Choroid plexus epithelial cell (primary cell): Measurements from ENCODE around the gene UBASH3B.

Experiments used
- DNase-seq: peaks from one replicate; pipeline ENCODE4 v3.0.0-alpha.2; 2010; ENCODE audit warnings: low read depth
- H3K4me3 ChIP-seq: 2 replicates; pipeline ENCODE4 v1.5.1; 2011; ENCODE audit warnings: low read depth, mild to moderate bottlenecking, control low read depth, low read length, moderate library complexity
- CTCF ChIP-seq: conservative IDR thresholded peaks from 2 replicates; pipeline ENCODE4 v1.5.1; 2011; ENCODE audit warnings: low read depth, mild to moderate bottlenecking, control low read depth, inconsistent platforms, low read length, moderate library complexity

The UBASH3B gene

GRCh38 chr11:122706291-122707088, 51.0 kb downstream of the UBASH3B start:
- no peak for TF ChIP-seq CTCF
- peak; percentile 86 for DNase-seq

GRCh38 chr11:122707111-122707510, 51.6 kb downstream of the UBASH3B start:
- no peak for DNase-seq
- no peak overlapping the region for H3K4me3 ChIP-seq
- no peak for TF ChIP-seq CTCF

More at GRCh38 chr11:122706291-122707088, 51.0 kb downstream of the UBASH3B start:
- H3K4me3 ChIP-seq = no peak overlapping the region

GRCh38 chr11:122707901-122708300, 52.4 kb downstream of the UBASH3B start:
- no peak overlapping the region for H3K4me3 ChIP-seq
- no peak for TF ChIP-seq CTCF
- DNase-seq = no peak

GRCh38 chr11:122709039-122709760, 53.7 kb downstream of the UBASH3B start:
- no peak for TF ChIP-seq CTCF
- H3K4me3 ChIP-seq = no peak overlapping the region
- DNase-seq = peak; percentile 71

- no peak overlapping the region for H3K4me3 ChIP-seq
- no peak for TF ChIP-seq CTCF
- DNase-seq = no peak
Observed at GRCh38 chr11:122711362-122711761, 55.8 kb downstream of the UBASH3B start.

GRCh38 chr11:122711831-122712381, 56.4 kb downstream of the UBASH3B start:
- no peak overlapping the region for H3K4me3 ChIP-seq
- TF ChIP-seq CTCF = peak; percentile 44
- DNase-seq = peak; percentile 56
